Measurements from ENCODE around the gene NDUFB8.
"Not testable (repeated sequence)": the region's sequence is repeated elsewhere in the genome, so short reads cannot be mapped to it uniquely, and the experiment has no call there.

NDUFB8 gene

GRCh38 chr10:100529475-100530298, at the start of gene NDUFB8:
TSS of gene NDUFB8 (minus strand) at chr10:100529871. CDS start at chr10:100529851, 20 bp downstream.
- peak; percentile 25 to 96 (median 84) for DNase-seq

GRCh38 chr10:100576282-100576635, 46.6 kb upstream of the NDUFB8 start:
- DNase-seq = no peak

GRCh38 chr10:100575585-100576281, 46.1 kb upstream of the NDUFB8 start:
- DNase-seq = no peak

- DNase-seq = not testable (repeated sequence)
Measured at GRCh38 chr10:100575146-100575545, 45.5 kb upstream of the NDUFB8 start.

DNA sequence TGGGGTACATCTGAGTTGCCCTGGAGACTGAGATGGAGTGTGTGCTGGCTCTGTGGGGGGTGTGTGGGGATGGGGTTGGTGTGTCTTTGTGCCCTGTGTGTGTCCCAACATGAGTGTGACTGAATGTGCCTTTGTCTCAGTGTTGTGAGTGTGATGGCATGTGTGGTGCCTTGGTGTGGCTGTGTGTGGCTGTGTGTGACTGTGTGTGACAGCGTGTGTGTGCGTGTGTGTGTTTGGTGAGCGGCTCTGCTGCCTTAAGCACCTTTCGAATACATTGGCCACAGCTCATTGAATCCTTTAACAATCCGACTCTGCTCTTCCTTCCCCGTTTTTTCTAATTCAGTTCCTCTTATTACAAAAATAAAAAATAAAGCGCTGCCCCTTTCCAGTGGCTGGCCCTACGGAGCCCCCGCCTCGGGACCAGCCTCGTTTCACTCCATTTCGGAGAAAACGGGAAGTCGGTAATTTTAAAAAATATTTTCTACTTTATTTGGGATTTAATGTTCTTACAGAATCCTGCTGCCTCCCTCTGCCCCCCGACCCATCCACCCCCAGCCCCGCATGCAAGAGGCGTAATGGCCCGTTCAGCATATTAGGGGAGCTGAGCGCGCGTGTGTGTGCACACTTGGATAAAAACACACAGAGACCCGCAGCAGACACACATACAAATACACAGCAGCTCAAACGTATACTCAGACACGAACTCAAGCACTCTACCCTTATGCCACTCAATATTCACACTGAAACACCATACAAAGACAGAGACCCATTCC, 41.6 kb upstream of the NDUFB8 start:
- no peak for DNase-seq

GRCh38 chr10:100570506-100570905, 40.8 kb upstream of the NDUFB8 start:
- DNase-seq = no peak

DNA sequence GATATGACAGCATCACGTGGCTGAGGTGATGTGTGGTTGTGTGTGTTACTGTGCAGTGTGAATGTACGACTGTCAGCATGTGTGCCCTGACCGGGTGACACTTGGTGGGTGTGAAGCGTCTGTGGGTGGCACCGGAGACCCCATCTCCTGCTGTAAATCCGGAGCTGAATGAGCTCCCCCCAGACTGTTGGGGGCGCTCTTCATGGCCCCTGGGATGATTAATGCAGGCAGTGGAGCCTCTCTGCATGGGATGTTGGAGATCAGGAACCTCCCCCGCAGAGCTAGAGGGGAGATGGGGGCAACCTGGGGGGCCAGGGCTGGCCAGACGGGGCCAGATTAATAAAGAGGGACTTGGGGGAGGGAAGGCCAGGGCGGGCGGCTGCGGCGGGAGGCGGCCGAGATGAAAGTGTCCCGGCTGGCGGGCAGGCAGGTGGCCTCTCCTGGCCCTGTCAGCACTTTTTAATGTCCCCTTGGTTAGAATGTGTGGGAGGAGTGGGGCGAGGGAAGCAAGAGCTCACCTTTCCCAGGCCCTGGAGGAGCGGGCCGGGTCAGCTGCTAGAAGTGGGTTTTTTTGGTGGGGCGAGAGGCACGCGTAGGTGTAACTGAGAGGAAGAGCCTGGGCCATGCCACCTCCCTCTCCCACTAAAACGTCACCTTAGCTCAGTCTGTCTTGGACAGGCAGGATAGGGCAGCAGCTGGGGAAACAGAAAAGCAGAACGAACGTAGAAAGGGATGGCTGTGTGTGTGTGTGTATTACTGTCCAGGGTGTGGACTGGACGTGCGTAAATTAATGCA, 40.2 kb upstream of the NDUFB8 start:
- peak in 5 of 56 donors; percentile 3 to 41 (median 27) for DNase-seq

DNA sequence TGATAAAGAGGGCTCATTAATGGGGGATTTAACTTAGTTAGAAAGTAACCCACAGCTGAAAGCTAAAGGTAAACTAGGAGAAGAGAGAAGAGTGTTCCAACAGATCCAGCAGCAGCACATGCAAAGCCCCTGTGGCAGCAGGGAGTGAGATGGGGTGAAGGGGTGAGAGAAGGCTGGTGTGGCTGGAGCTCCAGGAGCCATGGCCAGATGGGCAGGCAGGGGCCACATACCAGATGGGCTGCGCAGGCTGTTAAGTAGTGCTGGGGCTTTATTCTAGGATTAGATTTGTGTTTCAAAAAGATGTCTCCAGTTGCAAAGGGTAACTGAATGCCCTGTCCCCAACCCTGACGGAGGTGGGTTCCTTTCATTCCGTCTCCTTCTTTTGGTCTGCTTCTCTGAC, 39.2 kb upstream of the NDUFB8 start:
- DNase-seq = no peak

GRCh38 chr10:100567826-100568225, 38.2 kb upstream of the NDUFB8 start:
- no peak for DNase-seq

DNA sequence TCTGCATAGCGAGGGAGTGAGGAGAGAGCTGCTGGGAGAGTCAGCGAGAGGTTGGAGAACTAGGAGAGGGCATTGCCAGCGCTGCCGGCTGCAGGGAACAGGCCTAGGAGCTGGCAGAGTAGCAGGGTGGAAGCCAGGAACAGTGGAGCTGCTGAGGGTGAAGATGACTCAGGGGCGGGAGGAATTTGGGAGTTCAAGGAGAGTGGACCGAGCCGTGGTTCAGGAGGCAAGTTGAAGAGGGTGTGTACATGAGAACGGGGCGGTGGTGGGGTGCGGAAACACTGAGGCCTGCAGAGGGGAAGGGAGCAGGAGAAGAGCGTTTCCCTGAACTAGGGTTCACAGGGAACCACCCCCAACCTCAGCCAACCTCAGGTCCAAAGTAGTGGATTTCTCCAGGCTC, 37.6 kb upstream of the NDUFB8 start:
- no peak for DNase-seq

GRCh38 chr10:100566561-100566960, 36.9 kb upstream of the NDUFB8 start:
- no peak for DNase-seq

DNA sequence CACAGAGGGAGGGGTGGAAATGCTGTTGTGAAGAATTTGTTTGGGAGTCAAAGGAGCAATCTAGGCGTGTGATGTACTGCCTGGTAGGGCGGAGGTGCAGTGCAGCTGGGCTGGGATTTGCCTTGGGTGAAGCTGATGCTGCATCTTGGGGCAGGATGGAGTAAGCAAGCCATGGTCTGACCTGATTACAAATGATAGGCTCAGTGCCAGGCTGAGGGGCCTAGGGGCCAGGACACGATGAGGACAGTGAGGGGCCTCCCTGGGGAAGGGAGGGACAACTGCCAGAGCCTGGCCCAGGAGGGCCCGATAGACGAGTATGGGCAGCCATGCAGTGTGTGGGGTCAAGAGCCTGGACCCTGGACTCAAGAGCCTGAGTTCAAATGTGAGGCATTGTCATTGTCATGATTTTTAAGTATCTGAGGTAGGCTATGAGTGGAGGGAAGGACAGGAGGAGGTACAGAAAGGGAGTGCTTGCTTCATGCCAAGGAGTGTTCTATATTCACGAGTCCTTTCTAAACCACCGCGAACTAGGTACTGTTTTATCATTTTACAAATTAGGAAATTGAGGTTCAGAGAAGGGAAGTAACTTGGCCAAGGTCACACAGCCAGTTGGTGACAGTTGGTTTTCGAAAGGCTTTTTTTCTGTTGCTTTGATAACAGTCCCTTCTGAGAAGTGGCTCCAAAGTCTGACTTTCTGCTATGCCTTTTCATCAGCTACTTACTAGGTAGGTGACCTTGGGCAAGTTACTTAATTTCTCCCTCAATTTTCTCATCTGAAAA, 35.7 kb upstream of the NDUFB8 start:
- DNase-seq = no peak

DNA sequence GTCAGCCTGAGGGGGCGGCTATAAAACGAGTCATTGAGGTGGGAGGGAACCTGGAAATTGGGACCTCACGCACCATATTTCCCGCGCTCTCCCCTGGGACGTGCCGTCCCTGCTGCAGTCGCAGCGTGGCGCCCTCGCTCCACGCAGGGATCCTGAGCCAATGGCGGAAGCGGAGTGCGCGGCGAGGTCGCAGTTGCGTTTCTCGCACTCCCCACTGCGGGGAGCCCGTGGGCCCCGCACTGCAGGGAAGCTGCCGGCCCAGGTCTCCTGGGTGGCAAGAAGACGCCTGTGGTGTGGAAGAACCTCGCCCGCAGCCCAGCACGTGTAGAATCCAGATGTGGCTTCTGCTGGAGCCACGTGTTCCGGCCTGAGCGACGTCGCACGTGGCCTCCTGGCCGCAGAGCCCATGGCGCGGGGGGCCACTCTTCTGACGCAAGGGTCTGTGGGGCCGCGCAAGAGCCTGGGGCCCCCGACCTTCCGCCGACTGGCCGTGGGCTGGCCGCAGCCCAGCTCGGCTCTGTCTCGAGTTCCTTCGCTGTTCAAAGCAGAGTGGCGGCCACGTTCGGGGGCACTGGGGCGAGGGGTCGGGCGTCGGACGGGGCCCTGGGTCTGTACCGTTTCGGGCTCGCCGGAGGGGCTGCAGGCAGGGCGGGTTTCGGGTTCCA, 32.5 kb upstream of the NDUFB8 start:
- DNase-seq = peak in 50 of 56 donors; percentile 4 to 84 (median 45)

DNA sequence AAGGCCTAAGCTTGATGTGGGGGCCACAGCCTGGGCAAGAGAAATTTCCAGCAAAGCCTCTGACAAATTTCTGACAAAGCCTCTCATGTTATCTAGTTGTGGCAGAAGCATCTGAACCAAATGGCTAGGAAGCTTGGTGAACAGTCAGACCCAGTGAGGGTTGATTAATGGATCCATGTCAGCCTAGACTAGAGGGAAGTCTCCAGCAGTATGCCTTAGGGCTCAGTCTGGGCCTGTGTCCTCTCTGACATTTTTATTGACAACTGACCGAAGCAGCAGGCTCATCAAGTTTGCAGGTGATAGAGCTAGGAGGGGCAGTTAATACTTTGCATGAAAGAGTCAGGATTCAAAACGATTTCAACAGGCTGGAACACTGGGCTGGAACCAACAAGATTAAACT, 31.3 kb upstream of the NDUFB8 start:
- no peak for DNase-seq

- DNase-seq = no peak
Measured at GRCh38 chr10:100560248-100560647, 30.6 kb upstream of the NDUFB8 start.

GRCh38 chr10:100554902-100555301, 25.2 kb upstream of the NDUFB8 start:
- no peak for DNase-seq

DNA sequence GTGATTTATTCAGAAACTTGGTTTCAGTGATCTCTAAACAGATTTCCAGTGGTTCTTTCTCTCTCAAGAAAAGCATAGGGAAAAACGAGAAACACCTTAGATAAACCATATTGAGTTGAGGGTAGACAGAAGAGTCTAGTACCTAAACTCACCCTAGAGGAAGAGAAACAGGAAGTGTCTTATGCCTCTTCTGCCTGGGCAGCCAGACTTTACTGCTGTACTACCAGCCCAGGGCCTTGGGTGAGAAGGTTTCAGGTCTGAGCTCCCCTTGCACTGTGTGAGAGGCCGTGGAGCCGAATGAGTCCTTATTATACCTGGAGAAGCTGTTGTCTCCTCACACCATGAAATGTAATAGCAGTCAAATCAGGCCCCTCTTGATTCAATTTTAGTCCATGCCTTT, 24.3 kb upstream of the NDUFB8 start:
- no peak for DNase-seq

- no peak for DNase-seq
Measured at GRCh38 chr10:100551738-100552137, 22.1 kb upstream of the NDUFB8 start.

DNA sequence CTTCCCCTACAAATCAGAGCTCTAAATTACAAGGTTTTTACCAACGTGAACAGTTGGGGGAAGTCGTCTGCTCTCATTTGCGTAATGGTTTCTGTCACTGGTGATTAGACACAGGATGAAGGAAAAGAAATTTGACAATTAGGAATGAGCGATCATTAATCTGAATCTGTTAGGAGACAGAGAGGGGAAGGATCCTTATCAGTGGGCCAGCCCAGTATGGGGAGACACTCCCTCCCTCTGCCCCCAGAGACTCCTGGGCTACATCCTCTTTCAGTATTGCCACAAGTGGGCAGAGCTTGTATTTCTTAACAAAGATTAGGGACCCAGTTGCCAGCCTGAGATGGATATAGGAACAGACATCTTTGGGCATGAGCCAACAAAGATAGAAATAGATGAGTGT, 21.5 kb upstream of the NDUFB8 start:
- no peak for DNase-seq

GRCh38 chr10:100544950-100545349, 15.3 kb upstream of the NDUFB8 start:
- DNase-seq = no peak
